GM19043 (cell line): ENCODE results near the gene PUDP.

Source experiments
- ATAC-seq: cut with Tn5 transposase; IDR thresholded peaks from one replicate; pipeline ENCODE4 v1.9.1; 2021; ENCODE audit warnings: low read depth; ENCODE audit not compliant: unreplicated experiment

Gene PUDP

DNA sequence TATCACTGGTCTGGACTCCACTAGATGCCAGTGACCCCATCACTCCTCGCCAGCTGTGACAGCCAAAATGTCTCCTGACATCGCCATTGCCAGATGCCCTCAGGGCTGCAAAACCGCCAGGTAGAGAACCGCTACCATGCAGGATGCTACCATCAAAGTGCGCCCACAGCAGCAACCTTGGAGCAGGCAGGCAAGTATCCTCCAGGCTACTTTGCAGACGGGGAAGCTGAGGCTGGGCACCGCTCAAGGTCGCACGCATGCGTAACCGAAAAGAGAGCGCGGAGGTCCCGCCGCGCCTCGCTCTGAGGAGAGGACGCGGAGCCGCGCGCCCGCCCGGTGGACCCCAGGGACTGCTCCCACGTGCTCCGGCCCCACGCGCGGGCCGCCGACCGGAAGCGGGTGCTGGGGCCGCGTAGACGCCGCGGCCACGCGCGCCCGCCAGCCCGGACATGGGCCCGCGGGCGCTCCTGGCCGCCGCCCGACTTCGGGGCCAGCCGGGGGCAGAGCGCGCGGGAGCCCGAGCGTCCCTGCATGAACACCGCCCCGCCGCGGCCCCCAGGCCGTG lies 458 bp downstream of the PUDP start, which contains the start of gene STS:
Gene STS (plus strand): TSS at position 300 of the 565 bp plus-strand sequence. CDS start 105,488 bp downstream, outside the sequence.
- ATAC-seq = peak; percentile 30

- ATAC-seq = peak; percentile 28
Measured at GRCh38 chrX:7146703-7147412, 1.1 kb downstream of the PUDP start.

- no peak for ATAC-seq
Measured at GRCh38 chrX:7146020-7146702, 1.8 kb downstream of the PUDP start.

- no peak for ATAC-seq
Measured at GRCh38 chrX:7145454-7145853, 2.5 kb downstream of the PUDP start.

DNA sequence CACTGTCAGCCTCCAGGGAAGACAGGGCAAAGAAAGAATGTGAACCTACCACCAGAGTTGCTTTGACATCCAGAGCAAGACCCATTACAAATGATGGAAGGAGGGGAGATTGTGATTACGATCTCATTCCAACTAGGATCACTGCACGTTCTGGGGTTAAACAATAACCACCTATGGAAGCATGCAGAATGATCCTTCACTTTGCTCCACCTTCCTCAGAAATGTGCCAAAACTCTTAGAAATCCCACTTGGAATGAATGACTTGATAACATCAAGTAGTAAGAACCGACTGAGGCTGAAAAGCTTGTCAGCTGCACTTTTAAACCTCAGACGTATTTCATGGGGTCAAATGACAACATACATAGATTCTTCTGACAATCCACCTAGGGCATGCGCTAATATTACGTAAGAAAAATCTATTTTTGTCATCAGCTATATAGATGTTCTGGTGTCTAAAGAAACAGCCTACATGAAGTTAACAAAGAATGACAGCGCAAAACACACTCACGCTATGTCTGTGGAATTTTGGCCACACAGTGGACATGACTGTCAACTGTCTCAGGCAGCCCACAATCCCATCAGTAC lies 3.9 kb downstream of the PUDP start:
- no peak for ATAC-seq

DNA sequence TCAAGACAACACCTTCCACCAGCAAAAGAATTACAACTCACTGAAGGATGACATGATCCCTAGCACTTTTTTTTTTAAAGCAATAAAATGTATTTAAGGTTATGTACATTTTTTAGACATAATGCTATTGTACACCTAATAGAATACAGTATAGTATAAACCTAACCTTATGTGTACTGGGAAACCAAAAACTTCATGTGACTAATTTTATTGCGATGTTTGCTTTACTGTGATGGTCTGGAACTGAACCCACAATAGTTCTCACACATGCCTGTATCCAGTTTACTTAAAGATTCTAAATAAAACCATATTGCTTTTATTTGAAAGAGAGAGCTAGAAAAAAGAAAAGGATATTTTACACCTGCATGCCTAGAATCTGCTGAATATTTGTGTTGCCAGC lies 4.9 kb downstream of the PUDP start:
- no peak for ATAC-seq

- ATAC-seq = no peak
Measured at GRCh38 chrX:7139202-7140081, 8.5 kb downstream of the PUDP start.

- no peak for ATAC-seq
Measured at GRCh38 chrX:7134981-7135380, 13.0 kb downstream of the PUDP start.

GRCh38 chrX:7133050-7133440 lies 14.9 kb downstream of the PUDP start:
- no peak for ATAC-seq

DNA sequence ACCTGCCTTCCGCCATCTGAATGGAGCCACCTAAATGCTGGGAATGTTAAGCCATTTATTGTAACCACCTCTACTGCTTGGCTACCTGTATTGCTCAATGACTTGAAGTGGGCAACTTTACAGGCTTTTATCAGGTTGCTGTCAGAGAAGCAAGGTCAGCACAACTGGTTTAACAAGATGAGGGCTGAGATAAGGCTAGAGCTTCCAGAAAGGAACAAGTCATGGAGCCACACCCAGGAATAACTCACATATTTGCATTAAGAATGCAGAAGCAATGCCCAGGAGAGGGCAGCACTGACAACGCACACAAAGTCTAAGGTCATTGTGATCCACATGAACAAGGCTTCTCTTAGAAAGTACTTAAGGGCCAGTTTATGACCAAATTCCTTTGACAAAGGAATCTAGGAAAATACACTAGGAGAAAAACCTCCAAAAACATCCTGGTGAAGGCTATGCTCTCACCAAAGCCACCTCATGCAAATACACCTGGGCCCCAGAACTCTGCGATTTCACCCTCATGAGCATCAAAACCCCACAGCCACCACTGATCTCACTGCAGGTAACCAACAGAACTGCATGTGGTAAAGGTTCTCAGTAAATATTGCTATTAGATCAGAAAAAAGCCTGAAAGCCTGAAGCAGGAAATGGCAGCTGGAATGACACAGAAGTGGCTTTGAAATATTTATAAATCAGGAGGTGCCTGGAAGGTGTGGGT lies 15.5 kb downstream of the PUDP start:
- peak; percentile 82 for ATAC-seq

DNA sequence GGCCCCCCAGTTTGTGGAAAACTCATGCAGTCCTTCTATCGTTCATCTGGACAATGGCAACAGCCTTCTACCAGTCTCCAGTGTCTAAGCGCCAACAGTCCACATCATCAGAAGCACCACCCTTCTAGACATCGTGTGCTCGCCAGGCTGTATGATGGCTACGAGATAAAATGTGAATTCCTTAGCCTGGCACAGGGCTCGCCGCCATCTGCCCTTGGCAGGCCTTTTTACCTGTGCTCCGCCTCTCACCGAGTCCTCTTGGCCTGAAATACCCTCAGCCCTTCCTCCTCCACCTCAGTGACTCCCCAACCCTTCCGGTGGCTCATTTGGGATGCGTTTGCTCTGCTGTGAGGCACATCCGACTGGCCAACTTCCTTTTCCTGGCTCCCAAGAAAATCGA lies 16.3 kb downstream of the PUDP start:
- no peak for ATAC-seq

DNA sequence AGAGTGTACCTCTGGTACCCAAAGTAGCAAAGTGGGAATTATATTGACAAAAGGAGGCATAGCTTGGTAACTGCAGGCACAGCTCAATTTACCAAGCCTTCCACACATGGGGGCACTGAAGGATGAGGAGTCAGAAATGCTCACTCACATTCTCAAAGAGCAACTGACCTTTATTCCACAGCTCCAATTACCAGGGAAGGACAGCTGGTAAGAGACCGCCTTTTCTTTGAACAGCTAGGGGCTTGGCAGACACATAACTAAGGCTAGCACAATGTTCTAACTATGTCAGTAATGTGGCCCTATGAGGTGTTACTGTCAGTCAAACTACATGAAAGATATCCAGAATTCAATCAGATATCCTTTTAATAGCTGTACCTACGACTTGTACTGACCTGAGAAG lies 20.9 kb downstream of the PUDP start:
- ATAC-seq = no peak

DNA sequence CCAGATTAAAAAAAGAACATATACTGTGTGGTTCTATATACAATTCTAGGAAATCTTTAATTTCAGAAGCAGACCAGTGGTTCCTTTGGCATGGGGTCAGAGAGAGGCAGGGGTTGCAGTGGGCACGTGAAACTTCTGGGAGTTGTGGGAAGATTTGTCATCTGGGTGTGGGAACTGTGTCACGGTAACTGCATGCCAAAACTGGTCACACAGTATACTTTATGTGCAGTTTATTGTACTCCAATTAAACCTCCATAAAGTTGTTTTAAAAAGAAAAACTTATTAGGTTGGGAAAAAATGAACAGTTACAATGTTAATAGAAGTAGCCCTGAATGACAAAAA lies 27.1 kb downstream of the PUDP start:
- ATAC-seq = no peak

DNA sequence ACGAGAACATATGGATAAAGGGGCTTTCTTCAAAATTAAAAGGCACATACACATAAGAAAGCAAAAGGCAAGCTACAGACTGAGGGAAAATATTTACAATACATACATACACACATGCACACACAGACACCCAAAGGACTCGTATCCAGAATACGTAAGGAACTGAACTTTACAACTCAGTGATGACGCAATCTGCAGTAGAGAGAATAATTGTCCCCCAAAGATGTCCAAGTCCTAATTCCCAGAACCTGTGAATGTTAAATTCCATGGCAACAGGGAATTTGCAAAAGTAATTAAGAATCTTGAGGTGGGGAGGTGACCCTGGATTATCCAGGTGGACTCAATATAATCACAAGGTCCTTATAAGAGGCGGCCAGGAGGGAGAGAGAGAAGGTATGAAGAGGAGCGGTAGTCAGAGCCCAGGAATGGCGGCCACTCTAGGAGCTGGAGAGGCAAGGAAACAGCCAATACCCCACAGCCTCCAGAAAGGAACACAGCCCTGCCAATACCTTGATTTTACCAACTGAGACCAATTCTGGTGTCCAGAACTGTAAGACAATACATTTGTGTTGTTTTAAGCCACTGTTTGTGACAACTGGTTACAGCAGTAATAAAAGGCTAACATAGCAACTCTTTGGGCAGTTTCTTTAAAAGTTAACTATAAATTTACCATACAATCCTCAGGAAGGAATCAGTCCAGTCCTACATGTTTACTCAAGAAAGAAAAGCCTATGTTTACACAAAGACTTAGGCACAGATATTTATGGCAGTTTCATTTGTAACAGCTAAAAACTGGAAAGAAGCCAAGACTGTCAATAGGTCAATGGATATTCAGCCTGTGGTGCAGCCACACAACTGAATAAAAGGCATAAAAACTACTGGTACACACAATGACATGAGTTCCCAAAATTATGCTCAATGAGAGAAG lies 27.7 kb downstream of the PUDP start:
- ATAC-seq = no peak

DNA sequence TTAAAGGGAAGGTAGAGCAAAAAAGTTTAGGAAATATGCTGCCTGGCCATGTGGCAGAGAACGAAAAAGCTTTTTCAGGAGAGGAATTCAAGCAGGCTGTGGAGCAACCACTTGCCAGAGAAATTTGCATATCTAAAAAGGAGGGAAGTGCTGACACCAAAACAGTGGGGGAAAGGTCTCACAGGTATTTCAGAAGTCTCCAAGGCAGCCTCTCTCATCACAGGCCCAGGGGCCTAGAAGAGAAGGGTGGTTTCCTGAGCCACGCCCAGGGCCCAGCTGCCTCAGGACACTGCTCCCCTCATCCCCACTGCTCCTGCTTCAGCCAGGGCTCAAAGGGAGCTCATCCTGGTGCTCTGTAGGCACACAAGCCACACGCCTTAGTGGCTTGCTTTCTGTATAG lies 30.4 kb downstream of the PUDP start:
- peak; percentile 38 for ATAC-seq

- no peak for ATAC-seq
Measured at GRCh38 chrX:7116081-7116480, 31.9 kb downstream of the PUDP start.

DNA sequence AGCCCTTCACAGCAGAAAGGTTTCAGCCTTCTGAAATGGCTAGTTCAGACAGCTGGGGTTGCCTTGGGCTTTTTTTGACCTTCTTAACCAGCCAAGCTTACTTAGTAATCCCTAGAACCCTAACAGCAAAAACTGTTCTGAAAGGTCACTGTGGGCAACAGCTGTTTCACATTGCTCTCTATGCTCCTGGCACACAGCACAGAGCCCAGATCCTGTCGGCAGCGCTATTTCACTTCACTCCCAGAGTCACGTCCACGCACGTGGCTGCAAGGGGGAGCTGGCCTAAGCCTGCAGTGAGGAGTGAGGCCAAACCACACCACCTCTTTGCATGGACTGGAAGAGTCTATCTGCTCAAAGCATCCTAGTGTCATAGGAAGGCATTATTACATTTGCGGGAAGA lies 32.4 kb downstream of the PUDP start:
- peak; percentile 50 for ATAC-seq

- no peak for ATAC-seq
Measured at GRCh38 chrX:7112071-7112470, 35.9 kb downstream of the PUDP start.

DNA sequence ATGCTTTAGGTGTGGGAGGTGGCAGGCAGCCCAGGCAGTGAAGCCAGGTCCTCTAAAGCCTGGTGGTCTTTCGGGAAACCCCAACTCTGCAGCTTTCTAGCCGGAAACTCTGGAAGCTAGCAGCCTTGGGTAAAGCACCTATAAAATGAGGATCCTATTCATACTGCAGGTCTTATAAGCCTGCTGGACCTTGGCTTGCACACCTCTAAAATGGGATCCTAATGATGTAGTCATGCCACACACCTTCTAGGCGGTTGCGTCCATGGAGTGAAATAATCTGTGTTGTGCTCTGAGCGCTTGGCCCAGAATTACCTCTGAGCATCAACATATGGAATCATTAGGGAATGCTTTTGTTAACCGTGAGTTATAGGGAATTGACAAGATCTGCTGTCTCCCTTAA lies 36.4 kb downstream of the PUDP start:
- no peak for ATAC-seq
